Endothelial cell of umbilical vein (primary cell): Measurements from ENCODE around the gene RTF2. TPM values are rescaled to one million over a fixed set of nuclear protein-coding genes. Genes with fewer than 3 reads are reported as not detected.

ENCODE experiments used
- Bru-seq: library from RNA; stranded (reverse); fragments of 400-500 nt; gene quantifications from one replicate; lab custom pipeline; 2021; lab: Mats Ljungman, UMichigan
- BruChase-seq, 2 experiments: library from RNA; stranded (reverse); fragments of 400-500 nt; gene quantifications; one replicate each; lab custom pipeline; 2021; lab: Mats Ljungman, UMichigan
- BruUV-seq: library from RNA; stranded (reverse); fragments of 400-500 nt; replicated peaks from 2 replicates; lab custom pipeline; 2021; lab: Mats Ljungman, UMichigan
- CTCF ChIA-PET: fragments of 300-600, 350-600 bp; sonication (Branson Sonifier 250); formaldehyde crosslinking; loops from one replicate; lab custom pipeline; 2021; ENCODE audit warnings: antibody characterized with exemption, inconsistent platforms; lab: Charles Lee
- POLR2A ChIA-PET: fragments of 300-600, 350-600 bp; sonication (Branson Sonifier 250); formaldehyde crosslinking; loops from one replicate; lab custom pipeline; 2021; ENCODE audit warnings: antibody characterized with exemption, inconsistent platforms; lab: Charles Lee
- DNase-seq: peaks from one replicate; pipeline ENCODE4 v3.0.0-alpha.2; 2011; ENCODE audit warnings: low read depth, low spot score
- FAIRE-seq: peaks from 2 replicates; lab custom pipeline; 2011; peaks lifted over from hg19 to GRCh38; lab: Jason Lieb, UNC
- H2AFZ ChIP-seq: 2 replicates; pipeline ENCODE4 v1.6.0; 2012; ENCODE audit warnings: low read depth, low read length, control low read depth, inconsistent platforms
- H3K27ac ChIP-seq: 2 replicates; pipeline ENCODE4 v1.5.1; 2011; ENCODE audit warnings: low read depth, mild to moderate bottlenecking, control low read depth, low read length, moderate library complexity; ENCODE audit not compliant: insufficient read depth
- H3K27me3 ChIP-seq, 2 experiments: 2 replicates each; pipeline versions ENCODE4 v1.6.0 to v1.6.1; 2011; ENCODE audit warnings: low read length in 2 of 2, mixed read lengths in 1 of 2; ENCODE audit not compliant: control insufficient read depth in 2 of 2, insufficient read depth in 2 of 2
- H3K36me3 ChIP-seq, 2 experiments: 2 replicates in 1 of 2; 3 replicates in 1 of 2; pipeline ENCODE4 v1.5.1; 2011; ENCODE audit warnings: low read length in 2 of 2, mild to moderate bottlenecking in 1 of 2, moderate library complexity in 1 of 2; ENCODE audit not compliant: control insufficient read depth in 2 of 2, insufficient read depth in 2 of 2; ENCODE audit errors: extremely low read depth in 1 of 2
- H3K4me1 ChIP-seq: 3 replicates; pipeline ENCODE4 v1.5.1; 2011; ENCODE audit warnings: mild to moderate bottlenecking, low read length; ENCODE audit not compliant: control insufficient read depth, insufficient read depth; ENCODE audit errors: extremely low read depth
- H3K4me2 ChIP-seq: 2 replicates; pipeline ENCODE4 v1.6.1; 2011; ENCODE audit warnings: low read length, control low read depth, mixed read lengths; ENCODE audit not compliant: insufficient read depth
- H3K4me3 ChIP-seq, 3 experiments: fragments of 200-600 bp in 1 of 3; sonication (generic), shearing (Covaris generic) in 1 of 3; replicated peaks in 1 of 3; 2 replicates each; pipeline ENCODE4 v1.5.1; 2011 to 2016; ENCODE audit warnings: control low read depth in 3 of 3, low read length in 3 of 3, mild to moderate bottlenecking in 2 of 3, inconsistent platforms in 1 of 3, low read depth in 1 of 3, moderate library complexity in 1 of 3; ENCODE audit not compliant: insufficient read depth in 1 of 3
- H3K79me2 ChIP-seq: 2 replicates; pipeline ENCODE4 v1.6.0; 2012; ENCODE audit warnings: low read length, inconsistent platforms; ENCODE audit not compliant: control insufficient read depth, insufficient read depth
- H3K9ac ChIP-seq: replicated peaks from 2 replicates; pipeline ENCODE3; 2011; ENCODE audit warnings: low read length, control low read depth; ENCODE audit not compliant: insufficient read depth; ENCODE audit errors: extremely low read depth
- H3K9me1 ChIP-seq: replicated peaks from 3 replicates; pipeline ENCODE4 v1.6.0; 2011; ENCODE audit warnings: mild to moderate bottlenecking, low read length; ENCODE audit not compliant: control insufficient read depth, insufficient read depth; ENCODE audit errors: extremely low read depth
- H3K9me3 ChIP-seq: replicated peaks from 2 replicates; pipeline ENCODE4 v1.5.1; 2012; ENCODE audit warnings: low read length, inconsistent platforms; ENCODE audit not compliant: control insufficient read depth, insufficient read depth
- H4K20me1 ChIP-seq: replicated peaks from 2 replicates; pipeline ENCODE3; 2011; ENCODE audit warnings: mild to moderate bottlenecking, low read length; ENCODE audit not compliant: control insufficient read depth, insufficient read depth; ENCODE audit errors: extremely low read depth
- JUN ChIP-seq: IDR thresholded peaks from 2 replicates; pipeline ENCODE4 v1.6.1; 2011; ENCODE audit warnings: borderline replicate concordance, low read depth; ENCODE audit not compliant: insufficient read length, insufficient read depth
- MAX ChIP-seq: IDR thresholded peaks from 2 replicates; pipeline ENCODE4 v1.6.1; 2011; ENCODE audit not compliant: insufficient read depth, insufficient read length
- POLR2A ChIP-seq: IDR thresholded peaks from 2 replicates; pipeline ENCODE4 v1.6.1; 2012; ENCODE audit warnings: low read depth, mild to moderate bottlenecking, control low read depth, low read length
- POLR2AphosphoS5 ChIP-seq: IDR thresholded peaks from 2 replicates; pipeline ENCODE4 v1.6.1; 2012; ENCODE audit warnings: low read depth, mild to moderate bottlenecking, control low read depth, low read length, moderate library complexity; ENCODE audit not compliant: insufficient read depth
- dilution Hi-C: fragments of 300-500 bp; cut with MboI; formaldehyde crosslinking; loops from one replicate; pipeline ENCODE4 v1.15.0; 2019; ENCODE audit warnings: low sequenced_read_pairs; ENCODE audit not compliant: extremely low pct_ligation_motif_present
- intact Hi-C: fragments of 100-400 bp; cut with micrococcal nuclease; formaldehyde crosslinking; loops from one replicate; pipeline ENCODE4 v1.10.0; 2022
- long read RNA-seq: library from polyadenylated mRNA; stranded (forward); transcript quantifications from one replicate; pipeline ENCODE4 v2.0.0, GENCODE V29; 2021
- polyA minus RNA-seq, 3 experiments: library from RNA; depleted of rRNA, polyadenylated mRNA; stranded (reverse); fragments of >200 nt; gene quantifications; 1 replicate in 1 of 3; 2 replicates in 2 of 3; pipeline ENCODE4 v1.2.3, GENCODE V29; 2011
- polyA plus RNA-seq, 4 experiments: library from polyadenylated mRNA; depleted of rRNA in 3 of 4; stranded (reverse) in 3 of 4; unstranded in 1 of 4; fragments of >200 nt; gene quantifications; 2 replicates each; pipeline versions ENCODE4 v1.2.1 to v1.2.3, GENCODE V29; 2011 to 2012; ENCODE audit warnings: missing spikeins in 1 of 4
- total RNA-seq: library from RNA; stranded (reverse); gene quantifications from 2 replicates; pipeline ENCODE4 v1.2.3, GENCODE V29; 2021

Gene RTF2, protein sequence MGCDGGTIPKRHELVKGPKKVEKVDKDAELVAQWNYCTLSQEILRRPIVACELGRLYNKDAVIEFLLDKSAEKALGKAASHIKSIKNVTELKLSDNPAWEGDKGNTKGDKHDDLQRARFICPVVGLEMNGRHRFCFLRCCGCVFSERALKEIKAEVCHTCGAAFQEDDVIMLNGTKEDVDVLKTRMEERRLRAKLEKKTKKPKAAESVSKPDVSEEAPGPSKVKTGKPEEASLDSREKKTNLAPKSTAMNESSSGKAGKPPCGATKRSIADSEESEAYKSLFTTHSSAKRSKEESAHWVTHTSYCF
- total RNA-seq, result 82.2 and 84.7 TPM in 2 replicates
- polyA plus RNA-seq, result 61.3 and 68.8 TPM in 2 replicates
- 71.9 and 84.2 TPM in 2 replicates for polyA plus RNA-seq (2011; cell fraction: cytosol; rRNA removed)
- 53.4 and 62.0 TPM in 2 replicates for polyA plus RNA-seq (2011; cell fraction: nucleus; rRNA removed)
- 88.3 and 89.1 TPM in 2 replicates for polyA plus RNA-seq (2012)
- polyA minus RNA-seq, result 52.8 and 56.8 TPM in 2 replicates
- polyA minus RNA-seq (2011; cell fraction: cytosol; rRNA and poly(A)+ RNA removed), result 32.4 TPM
- polyA minus RNA-seq (2011; cell fraction: nucleus; rRNA and poly(A)+ RNA removed), result 16.4 and 17.0 TPM in 2 replicates
- Bru-seq, nascent RNA, result percentile 76 among the genes with signal in this experiment
- percentile 79 among the genes with signal in this experiment for BruChase-seq, experiment 1, labeled RNA remaining after a 6-hour chase
- percentile 70 among the genes with signal in this experiment for BruChase-seq, experiment 2, labeled RNA remaining after a 2-hour chase
- long read RNA-seq, transcript RTF2-202 (9 exons, 2,212 nt), result major isoform, 348 of 400 reads
- long read RNA-seq, transcript RTF2-203 (8 exons, 1,572 nt), result minor isoform, 8 of 400 reads
- long read RNA-seq, partial matches to known transcripts, result 22 of 400 reads
- long read RNA-seq, other reads (novel, unspliced or antisense), result 19 of 400 reads

DNA sequence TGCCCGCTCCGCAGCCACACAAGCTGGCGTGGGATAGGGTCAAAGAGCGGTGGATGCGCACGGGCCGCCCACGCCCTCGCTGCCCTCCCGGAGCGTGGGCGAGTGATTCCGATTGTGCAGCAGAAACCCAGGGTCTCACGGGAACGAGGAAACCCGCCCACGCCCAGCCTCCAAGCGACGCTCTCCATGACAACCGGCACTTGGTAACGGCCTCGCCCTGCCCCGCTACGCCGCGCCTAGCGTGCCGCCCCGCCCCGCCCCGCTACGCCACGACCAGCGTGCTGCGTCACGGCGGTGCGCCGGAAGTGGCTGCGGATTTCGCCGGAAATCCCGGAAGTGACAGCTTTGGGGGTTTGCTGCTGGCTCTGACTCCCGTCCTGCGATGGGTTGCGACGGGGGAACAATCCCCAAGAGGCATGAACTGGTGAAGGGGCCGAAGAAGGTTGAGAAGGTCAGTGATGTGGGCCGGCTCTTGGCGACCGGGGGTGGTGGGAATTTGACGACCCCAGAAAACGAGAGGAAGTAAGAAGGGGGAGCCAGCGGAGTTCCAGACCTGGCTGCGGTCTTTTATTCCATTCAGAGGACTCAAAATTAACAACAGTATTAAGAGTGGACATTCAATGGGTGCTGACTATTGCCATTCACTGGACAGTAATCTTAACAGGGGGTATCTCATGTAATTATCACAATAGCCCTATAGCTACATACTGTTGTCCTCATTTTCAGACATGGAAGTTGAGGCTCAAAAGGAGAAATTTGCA is at the start of gene RTF2:
Gene RTF2, plus strand, starts transcription at position 312 of the 761 bp plus-strand sequence. Its CDS starts 71 bp downstream, at position 383.
- BruUV-seq, result TSS peak; percentile 66
- DNase-seq (peak; percentile 95), FAIRE-seq (peak; percentile 97)
- Histone ChIP-seq H3K79me2 (peaks cover 25% of the 10 kb centered on the region), H2AFZ (peak within 1 kb of the TSS; percentile 91), H3K9ac (peak within 1 kb of the TSS; percentile 94), H3K27me3 (peaks cover 0 to 3% of the 10 kb centered on the region in 2 experiments), H3K4me3 (peak within 1 kb of the TSS; percentile 83 to 95 (median 92)), H3K4me2 (peak within 1 kb of the TSS; percentile 91), H3K36me3 (peaks cover 0 to 1% of the 10 kb centered on the region in 2 experiments), H4K20me1 (no peaks in the 10 kb centered on the region), H3K9me3 (no peaks in the 10 kb centered on the region), H3K9me1 (no peaks in the 10 kb centered on the region), H3K4me1 (peaks cover 7% of the 10 kb centered on the region), H3K27ac (peak within 1 kb of the TSS; percentile 87)
- ChIA-PET CTCF (interaction anchor here (1.1 kb wide), 1 partner anchor 56 kb away, joined by 5 read pairs; the partner anchor contains the start of gene CASS4), POLR2A (no interaction called here)
- dilution Hi-C loops, result no loop called here
- TF ChIP-seq POLR2A (peak; percentile 78), POLR2AphosphoS5 (peak; percentile 92), JUN (no peak), MAX (peak; percentile 40)
- intact Hi-C loops, result loop anchor here (1.0 kb wide), 5 partner anchors 46 to 110 kb away; partner anchors contain the start of genes AURKA, CSTF1 and FAM210B
